HG02642 (cell line): ENCODE data around the gene SHANK2.

Experiments used
- ATAC-seq: cut with Tn5 transposase; IDR thresholded peaks from one replicate; pipeline ENCODE4 v1.9.1; 2021; ENCODE audit warnings: mild to moderate bottlenecking; ENCODE audit not compliant: unreplicated experiment, poor library complexity

The SHANK2 gene

DNA sequence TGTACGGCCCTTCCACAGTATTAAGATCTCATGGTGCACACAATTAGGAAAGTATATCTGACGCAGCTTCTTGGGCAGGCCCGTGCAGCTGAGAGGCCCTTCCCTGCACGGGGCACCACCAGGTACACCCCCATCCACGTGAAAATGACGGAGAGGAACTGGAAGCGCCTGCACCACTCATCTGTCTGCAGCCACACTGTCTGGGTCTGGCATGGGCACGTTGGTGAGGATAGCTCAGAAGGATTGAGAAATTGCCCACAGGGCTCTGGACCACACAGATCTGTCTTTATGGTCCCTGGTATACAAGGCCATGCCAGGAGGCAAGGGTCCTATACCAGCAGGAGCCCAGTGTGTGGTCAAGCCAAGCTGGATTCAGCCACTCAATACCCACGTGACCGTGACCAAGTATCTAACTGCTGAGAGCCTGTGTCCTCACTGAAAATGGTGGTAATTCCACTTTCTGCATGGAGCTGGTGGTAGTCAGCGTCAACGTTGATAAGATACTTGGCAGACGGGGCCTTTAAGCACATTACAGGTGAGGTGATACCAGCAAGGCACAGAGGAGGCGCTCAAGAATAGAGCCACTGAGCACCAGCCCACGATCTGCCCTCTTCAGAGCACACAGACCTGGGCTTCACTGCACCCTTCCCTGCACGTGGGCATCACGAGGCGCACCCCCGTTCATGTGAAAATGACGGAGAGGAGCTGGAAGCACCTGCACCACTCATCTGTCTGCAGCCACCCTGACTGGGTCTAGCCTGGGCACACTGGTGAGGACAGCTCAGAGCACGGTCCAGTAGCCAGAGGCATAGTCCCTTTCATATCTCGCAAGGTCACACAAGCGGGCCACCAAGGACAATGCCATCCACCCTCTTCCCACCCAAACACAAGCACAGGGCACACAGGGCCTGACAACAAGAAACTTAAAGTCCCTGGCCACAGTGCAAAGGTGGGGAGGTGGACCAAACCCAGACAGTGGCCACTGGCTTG is 28.4 kb downstream of the SHANK2 start:
- ATAC-seq: no peak

DNA sequence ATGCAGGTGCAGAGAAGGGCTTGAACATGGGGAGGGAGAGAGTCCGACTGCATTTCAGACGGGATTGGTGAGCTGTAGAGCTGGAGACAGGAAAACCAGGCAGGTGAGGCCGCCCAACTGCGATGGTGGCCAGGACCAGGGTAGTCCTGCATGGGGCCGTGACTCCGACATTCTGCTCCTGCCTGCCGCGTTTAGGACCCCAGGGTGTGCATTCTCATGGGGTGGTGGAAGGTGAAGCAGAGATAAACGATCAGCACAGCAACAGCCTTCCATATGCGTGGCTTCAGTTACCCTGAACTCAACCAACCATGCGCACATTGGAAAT is 29.3 kb downstream of the SHANK2 start:
- ATAC-seq: no peak

DNA sequence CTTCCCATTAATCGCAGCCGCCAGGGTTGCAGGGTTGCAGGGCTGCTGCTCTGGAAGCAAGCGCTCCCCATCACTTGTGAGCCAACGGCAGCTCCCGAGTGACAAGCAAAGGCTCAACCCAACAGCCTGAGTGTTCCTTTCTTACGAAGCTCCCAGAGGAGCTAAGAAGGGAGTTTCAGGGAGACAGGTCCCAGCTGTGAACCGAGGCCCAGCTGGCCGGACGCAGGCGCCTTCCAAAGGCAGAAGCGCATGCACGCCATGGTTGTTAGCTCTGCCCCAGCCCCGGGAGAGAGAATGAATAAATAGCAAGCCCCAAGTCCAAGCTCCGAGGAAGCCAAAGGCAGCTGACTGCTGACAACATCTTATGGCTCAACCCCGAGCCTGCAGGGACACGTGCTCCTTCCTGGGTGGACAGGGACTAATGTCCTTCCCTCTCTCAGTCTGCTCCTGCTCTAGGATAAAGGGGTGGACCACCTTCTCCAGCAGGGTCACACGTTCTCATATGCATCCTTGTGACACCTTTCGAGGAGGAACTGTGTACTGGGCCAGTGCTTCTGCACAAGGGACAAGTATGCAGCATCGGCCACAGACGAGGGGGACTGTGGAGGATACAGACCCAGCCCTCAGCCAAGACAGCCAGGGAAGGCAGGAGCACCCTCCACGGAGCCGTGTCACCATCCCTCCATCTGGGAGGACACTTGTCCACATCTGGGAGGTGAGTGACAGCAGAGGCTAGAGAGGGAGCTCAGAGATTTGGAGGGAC is 29.9 kb downstream of the SHANK2 start:
- ATAC-seq: no peak

- no peak for ATAC-seq
Measured at GRCh38 chr11:71221821-71222220, 30.6 kb downstream of the SHANK2 start.

GRCh38 chr11:71221201-71221600 is 31.2 kb downstream of the SHANK2 start:
- no peak for ATAC-seq

DNA sequence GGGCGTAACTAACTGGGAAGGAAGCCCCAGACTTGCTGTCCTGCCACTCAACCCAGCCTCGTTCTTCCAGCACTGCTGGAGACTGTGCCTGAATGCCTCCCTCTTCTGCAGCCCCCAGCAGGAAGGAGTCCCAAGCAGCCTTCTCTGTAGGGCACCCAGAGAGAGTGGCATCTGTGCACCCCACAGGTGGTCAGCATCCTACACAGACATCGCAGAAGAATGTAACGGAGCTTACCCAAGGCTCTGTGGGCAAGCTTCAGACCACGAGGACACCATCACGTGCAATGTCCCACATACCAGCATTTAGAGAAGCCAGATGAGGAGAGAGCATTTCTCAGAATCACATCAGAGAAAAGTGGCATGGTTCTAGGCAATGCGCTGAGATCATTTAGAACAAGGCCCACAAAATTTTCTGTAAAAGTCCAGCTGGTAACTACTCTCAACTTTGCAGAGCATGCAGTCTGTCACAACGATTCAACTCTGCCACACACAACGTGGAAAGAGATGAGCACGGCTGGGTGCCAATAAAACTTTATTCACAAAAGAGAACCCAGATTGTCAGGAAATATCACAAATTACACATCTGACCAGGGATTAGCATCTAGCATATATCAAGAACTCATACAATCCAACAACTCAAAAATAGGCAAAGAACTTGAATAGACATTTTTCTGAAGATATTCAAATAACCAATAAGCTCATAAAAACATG is 33.4 kb downstream of the SHANK2 start:
- no peak for ATAC-seq

- ATAC-seq: no peak
Measured at GRCh38 chr11:71215425-71215965, 36.9 kb downstream of the SHANK2 start.

DNA sequence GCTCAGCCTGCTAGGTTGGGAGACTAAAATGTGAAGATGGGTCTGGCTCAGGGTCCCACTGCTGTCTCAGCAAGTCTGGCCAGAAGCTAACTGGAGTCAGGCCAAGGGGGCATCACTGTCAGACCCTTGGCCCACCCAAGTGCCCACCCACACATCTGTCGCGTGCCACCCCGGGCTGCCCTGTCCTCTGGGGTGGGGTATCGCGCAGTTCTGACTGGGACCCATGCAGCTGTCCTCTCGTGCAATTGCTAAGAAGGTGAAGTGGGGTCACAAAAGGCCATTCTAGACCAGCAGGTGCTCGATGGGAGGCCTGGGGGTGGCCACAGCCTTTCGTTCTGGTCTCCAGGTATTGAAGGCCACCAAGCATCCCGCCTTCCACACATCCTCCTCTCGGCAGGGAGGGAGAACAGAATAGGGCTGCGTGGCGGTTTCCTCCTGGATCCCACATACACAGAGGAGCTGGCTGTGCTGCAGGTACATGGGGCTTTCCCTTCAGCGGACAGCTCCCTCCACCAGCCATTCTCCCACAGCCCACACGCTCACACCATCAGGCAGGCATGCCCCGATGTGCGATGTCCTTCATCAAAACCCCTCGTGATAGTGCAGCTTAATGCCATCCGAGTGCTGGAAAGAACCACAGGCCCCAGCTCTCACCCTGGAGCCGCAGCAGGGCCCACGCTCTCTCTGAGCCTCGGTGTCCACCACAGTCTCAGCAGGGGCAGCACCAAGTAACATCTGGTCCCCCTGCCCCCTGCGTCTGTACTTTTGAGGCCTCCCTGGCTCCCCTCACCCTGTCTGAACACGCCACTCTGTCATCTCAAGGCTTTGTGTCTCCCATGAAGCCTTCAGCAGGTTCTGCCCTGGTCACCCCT is 37.6 kb downstream of the SHANK2 start:
- ATAC-seq: no peak

DNA sequence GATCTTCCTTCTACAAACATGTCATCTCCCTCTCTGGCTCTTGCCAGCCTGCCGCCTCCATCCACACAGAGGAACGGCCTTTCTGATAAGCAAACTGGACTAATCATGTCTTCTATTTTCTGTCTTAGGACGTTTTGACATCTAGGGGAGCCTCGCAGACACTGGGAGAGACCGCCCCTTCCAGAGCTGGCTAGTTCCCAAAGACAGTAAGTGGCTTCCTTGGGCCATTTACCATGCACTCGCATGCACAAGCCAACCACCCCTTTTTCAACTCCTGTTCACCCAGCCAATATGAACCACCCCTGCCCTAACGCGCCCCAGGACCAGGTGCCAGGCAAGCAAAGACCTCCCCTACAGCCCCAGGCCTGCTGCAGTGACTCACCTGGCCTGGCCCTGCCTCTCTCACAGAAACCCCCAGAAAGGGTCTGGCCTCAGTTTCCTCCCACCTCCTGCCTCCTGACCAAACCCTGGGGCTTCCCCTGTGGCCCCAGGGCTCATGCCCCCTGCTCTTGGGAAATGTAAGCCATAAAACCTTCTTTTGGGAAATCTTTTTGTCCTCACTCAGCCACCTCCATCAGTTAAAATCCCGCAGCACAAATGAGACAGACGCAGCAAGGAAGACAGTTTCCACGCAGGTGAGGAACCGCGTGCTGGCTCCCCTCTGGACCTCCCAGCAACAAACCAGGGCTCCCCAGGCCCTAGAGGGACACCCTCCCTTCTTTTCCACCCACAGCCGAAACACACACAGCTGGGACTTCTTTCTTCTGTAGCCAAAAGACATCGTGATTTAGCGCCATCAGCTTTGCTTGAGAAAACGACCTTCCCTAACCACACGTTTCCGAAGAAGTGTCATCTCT is 38.5 kb downstream of the SHANK2 start:
- no peak for ATAC-seq

DNA sequence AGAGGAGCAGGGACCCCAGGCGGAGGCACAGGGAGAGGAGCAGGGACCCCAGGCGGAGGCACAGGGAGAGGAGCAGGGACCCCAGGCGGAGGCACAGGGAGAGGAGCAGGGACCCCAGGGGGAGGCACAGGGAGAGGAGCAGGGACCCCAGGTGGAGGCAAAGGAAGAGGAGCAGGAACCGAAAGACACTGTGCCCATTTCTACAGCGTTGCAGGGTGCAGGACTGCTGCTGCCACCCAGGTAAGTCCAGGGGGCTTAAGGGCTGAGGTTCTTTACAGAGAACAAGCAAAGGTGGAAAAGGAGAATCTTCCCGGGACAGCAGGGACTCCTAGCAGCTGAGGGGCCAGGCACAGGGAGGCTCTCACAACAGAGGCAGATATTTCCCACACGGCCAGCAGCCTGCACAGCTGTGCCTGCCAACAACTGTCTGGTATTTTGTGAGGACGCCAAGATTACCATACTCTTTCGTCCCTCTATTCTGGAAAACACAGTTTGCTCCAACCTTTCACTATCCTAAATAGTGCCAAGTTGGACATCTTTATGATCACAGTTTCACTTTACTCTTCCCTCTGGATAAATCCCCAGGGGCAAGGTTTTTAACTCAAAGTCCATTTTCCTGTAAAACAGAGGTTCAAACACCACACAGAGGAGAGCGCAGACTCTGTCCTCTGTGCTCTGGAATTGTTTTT is 39.4 kb downstream of the SHANK2 start:
- ATAC-seq: no peak

GRCh38 chr11:71211631-71212030 is 40.7 kb downstream of the SHANK2 start:
- no peak for ATAC-seq

DNA sequence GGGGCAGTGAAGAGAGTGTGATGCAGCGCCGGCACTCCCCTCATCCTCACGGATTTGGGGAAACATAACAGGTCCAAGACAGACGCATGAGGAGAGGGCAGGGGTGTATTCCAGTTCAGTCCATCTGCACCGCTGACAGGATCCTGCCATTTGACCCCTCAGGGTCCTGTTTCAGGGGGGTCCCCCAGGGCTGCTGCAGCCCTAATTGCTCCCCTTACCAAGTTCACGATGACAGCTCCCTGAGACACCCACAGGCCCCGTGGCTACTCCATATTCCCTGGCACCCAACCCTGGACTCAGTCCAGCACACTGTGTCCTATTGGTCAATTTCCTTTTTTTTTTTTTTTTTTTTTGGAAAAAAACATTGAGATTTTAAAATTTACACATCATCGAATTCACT is 41.5 kb downstream of the SHANK2 start:
- no peak for ATAC-seq

- ATAC-seq: no peak
Measured at GRCh38 chr11:71209656-71210055, 42.7 kb downstream of the SHANK2 start.

- ATAC-seq: no peak
Measured at GRCh38 chr11:71209181-71209580, 43.2 kb downstream of the SHANK2 start.

DNA sequence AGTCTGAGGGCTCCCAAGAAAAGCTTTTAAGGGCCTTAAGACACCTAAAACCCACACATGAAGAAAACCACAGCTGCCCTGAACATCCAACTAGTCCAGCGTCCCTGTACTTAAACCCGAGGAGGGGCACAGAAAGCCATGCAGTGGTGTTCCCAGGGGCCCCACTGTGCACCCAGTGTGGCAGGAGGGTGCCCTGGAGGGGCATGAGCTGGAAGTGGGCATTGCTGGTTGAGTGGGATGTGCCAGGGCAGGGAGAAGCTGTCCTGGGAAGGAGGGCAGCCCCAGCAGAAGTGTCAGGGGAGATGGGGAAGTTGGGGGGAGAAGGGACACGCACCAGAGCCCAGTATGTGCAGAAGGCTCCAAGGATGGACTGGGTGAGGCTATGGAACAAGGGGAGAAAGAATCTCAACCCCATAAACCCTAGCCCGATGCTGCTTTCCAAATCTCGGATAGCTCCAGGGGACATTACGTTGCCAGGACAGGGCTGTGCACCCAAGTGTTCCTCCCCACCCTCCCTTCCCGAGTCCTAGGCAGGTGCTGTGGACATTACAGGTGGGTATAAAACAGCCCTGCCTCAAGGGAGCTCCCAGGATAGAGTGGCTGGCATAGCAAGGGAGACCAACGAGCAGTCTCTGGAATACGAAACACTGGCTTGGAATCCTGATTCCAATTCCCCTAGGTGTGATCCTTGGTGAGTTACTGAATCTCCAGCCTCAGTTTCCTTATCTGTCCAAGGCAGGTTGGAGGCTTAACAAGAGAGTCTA is 44.2 kb downstream of the SHANK2 start:
- ATAC-seq: no peak

DNA sequence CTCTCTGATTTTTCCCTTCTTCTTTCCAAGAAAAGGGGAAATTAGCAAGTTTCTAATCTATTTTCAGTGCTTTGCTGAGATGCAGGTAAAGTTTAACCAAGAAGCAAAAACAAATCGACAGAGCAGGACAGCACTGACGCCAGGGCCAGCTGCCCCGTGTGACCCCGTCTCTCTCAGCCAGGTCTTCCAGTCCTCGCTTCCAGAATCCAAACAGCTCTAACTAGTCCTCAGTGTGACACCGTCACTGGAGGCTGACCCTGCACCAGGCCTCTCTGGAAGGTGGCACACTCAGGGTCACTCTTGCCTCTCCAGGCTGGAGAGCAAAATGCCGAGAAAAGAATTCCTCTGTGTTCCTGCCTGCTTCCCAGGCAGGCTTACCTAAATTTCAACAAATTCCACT is 44.8 kb downstream of the SHANK2 start:
- ATAC-seq: no peak

GRCh38 chr11:71206186-71206585 is 46.2 kb downstream of the SHANK2 start:
- no peak for ATAC-seq
